C4-2B (cell line): ENCODE results near the gene CFAP97.

Experiments used
- H3K27ac ChIP-seq: fragments of 450-650 bp; 2 replicates; pipeline ENCODE4 v1.5.1; 2017
- CTCF ChIP-seq: fragments of 450-650 bp; conservative IDR thresholded peaks from 2 replicates; pipeline ENCODE4 v1.5.1; 2017; ENCODE audit warnings: mild to moderate bottlenecking
- ZFX ChIP-seq: fragments of 450-650 bp; IDR thresholded peaks from 2 replicates; pipeline ENCODE4 v1.6.1; 2017

The CFAP97 gene

GRCh38 chr4:185203486-185204237 is at the start of gene CFAP97:
Gene CFAP97 (minus strand): TSS chr4:185204000. CDS start chr4:185191196, 12,804 bp downstream.
- peak within 1 kb of the TSS; percentile 91 for H3K27ac ChIP-seq
- TF ChIP-seq CTCF = no peak
- TF ChIP-seq ZFX = peak; percentile 76

GRCh38 chr4:185249105-185249504 is 45.3 kb upstream of the CFAP97 start:
- no peak overlapping the region for H3K27ac ChIP-seq
- TF ChIP-seq ZFX = no peak
- TF ChIP-seq CTCF = no peak

- TF ChIP-seq CTCF (no peak), ZFX (no peak)
- no peak overlapping the region for H3K27ac ChIP-seq
Measured at GRCh38 chr4:185248393-185249039, 44.7 kb upstream of the CFAP97 start.

DNA sequence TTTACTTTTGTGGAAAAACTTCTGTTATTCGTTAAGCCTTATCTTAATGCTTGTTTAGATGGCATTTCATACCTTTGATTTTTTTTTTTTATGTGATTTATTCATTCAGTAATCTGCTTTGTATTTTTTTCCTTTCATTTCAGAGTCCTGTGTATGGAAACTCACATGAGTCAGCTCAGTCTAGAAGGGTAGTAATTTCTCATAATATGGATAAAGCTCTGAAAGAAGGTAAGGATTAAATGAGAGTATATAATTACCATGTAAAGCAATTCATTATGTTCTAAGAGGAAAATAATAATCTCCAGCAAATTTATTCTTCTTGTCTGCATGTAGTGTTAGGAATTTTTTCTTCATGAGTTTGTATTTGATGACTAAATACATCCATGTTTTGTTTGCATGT is 43.4 kb upstream of the CFAP97 start:
- TF ChIP-seq CTCF (no peak), ZFX (no peak)
- H3K27ac ChIP-seq = no peak overlapping the region

GRCh38 chr4:185246453-185246852 is 42.7 kb upstream of the CFAP97 start:
- no peak overlapping the region for H3K27ac ChIP-seq

DNA sequence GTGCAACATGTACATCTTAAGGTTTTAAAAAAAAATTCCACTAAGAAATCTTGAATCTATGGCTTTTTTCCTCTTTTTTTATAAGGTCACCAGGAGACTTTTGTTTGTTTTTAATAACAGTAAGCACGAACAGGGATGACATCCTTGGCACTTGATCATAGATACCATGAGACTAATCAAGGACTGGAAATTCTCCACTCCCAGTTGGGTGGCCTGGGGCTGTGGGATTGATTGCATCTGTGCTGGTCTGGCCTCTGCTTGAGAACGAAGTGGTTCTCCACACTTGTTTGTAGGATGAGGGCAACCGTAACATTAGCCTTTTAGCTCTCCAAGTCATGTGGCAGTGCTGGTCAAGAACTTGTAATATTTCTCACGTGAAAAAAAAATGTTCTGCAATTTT is 41.0 kb upstream of the CFAP97 start:
- H3K27ac ChIP-seq = no peak overlapping the region
- no peak for TF ChIP-seq ZFX
- TF ChIP-seq CTCF = no peak

More at GRCh38 chr4:185246453-185246852, 42.7 kb upstream of the CFAP97 start:
- no peak for TF ChIP-seq CTCF
- no peak for TF ChIP-seq ZFX

GRCh38 chr4:185243879-185244278 is 40.1 kb upstream of the CFAP97 start:
- no peak overlapping the region for H3K27ac ChIP-seq
- TF ChIP-seq ZFX = no peak
- no peak for TF ChIP-seq CTCF
